Esophagus squamous epithelium (tissue), 4 donors: ENCODE results near the gene ARHGEF17.

ENCODE experiments used
- POLR2A ChIP-seq, 4 donors: fragments of 450-650 bp; IDR thresholded peaks; one replicate each; pipeline ENCODE4 v1.6.1; 2017; ENCODE audit warnings: antibody characterized with exemption in 4 of 4, mild to moderate bottlenecking in 4 of 4, moderate library complexity in 3 of 4
- TF ChIP-seq, protein P1 (sequence below), 6 experiments: fragments of 450-650 bp in 4 of 6; fragments of 200-600 bp in 2 of 6; sonication (generic) in 2 of 6; IDR thresholded peaks; one replicate each; pipeline ENCODE4 v1.5.1; 2016 to 2019; ENCODE audit warnings: antibody characterized with exemption in 6 of 6, mild to moderate bottlenecking in 4 of 6, moderate library complexity in 4 of 6

DNA sequence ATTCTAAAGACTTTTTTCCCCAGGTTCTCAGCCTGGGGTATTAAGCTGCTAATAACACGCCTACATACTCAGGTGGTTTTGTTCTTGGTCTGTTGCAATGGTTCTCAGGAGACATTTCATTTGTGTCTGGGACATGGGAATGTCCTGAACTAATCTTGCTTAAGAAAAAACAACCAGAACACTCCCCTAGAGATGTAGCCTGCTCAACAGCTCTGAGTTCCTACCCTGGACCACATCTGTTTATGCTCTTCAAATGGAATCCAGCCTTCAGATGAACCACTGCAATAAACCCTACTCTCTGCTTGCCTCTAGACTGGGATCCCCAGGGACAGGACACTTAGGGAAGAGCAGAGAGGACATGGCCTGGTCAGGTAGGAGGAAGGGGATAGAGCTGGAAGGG lies 98.1 kb downstream of the ARHGEF17 start:
- TF ChIP-seq, protein P1, sequence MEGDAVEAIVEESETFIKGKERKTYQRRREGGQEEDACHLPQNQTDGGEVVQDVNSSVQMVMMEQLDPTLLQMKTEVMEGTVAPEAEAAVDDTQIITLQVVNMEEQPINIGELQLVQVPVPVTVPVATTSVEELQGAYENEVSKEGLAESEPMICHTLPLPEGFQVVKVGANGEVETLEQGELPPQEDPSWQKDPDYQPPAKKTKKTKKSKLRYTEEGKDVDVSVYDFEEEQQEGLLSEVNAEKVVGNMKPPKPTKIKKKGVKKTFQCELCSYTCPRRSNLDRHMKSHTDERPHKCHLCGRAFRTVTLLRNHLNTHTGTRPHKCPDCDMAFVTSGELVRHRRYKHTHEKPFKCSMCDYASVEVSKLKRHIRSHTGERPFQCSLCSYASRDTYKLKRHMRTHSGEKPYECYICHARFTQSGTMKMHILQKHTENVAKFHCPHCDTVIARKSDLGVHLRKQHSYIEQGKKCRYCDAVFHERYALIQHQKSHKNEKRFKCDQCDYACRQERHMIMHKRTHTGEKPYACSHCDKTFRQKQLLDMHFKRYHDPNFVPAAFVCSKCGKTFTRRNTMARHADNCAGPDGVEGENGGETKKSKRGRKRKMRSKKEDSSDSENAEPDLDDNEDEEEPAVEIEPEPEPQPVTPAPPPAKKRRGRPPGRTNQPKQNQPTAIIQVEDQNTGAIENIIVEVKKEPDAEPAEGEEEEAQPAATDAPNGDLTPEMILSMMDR (IDR thresholded peaks at IDR 0.05), result no peak
- no peak for TF ChIP-seq POLR2A (IDR thresholded peaks at IDR 0.05)
